HEK293T (cell line): Measurements from ENCODE around the gene OR52B2.

Source experiments
- BHLHE40 ChIP-seq: fragments of 450-650 bp; IDR thresholded peaks from 2 replicates; pipeline ENCODE4 v1.6.1; 2016; ENCODE audit warnings: mild to moderate bottlenecking, moderate library complexity, borderline replicate concordance
- CTBP1 ChIP-seq: fragments of 450-650 bp; IDR thresholded peaks from 2 replicates; pipeline ENCODE4 v1.6.1; 2016; ENCODE audit warnings: borderline replicate concordance
- FOXA1 ChIP-seq: fragments of 450-650 bp; IDR thresholded peaks from 2 replicates; pipeline ENCODE4 v1.6.1; 2016; ENCODE audit warnings: mild to moderate bottlenecking
- FOXK2 ChIP-seq: fragments of 450-650 bp; IDR thresholded peaks from 2 replicates; pipeline ENCODE4 v1.6.1; 2016; ENCODE audit warnings: mild to moderate bottlenecking
- FOXM1 ChIP-seq: fragments of 450-650 bp; IDR thresholded peaks from 2 replicates; pipeline ENCODE4 v1.6.1; 2017; ENCODE audit warnings: mild to moderate bottlenecking, borderline replicate concordance
- L3MBTL2 ChIP-seq: fragments of 450-650 bp; conservative IDR thresholded peaks from 2 replicates; pipeline ENCODE4 v1.6.1; 2016; ENCODE audit warnings: mild to moderate bottlenecking
- NFRKB ChIP-seq: fragments of 450-650 bp; IDR thresholded peaks from 2 replicates; pipeline ENCODE4 v1.6.1; 2016; ENCODE audit warnings: mild to moderate bottlenecking, moderate library complexity
- SP1 ChIP-seq: fragments of 450-650 bp; IDR thresholded peaks from 2 replicates; pipeline ENCODE4 v1.6.1; 2017
- SUZ12 ChIP-seq: fragments of 450-650 bp; IDR thresholded peaks from 2 replicates; pipeline ENCODE4 v1.6.1; 2016; ENCODE audit warnings: mild to moderate bottlenecking
- TARDBP ChIP-seq: fragments of 450-650 bp; IDR thresholded peaks from 2 replicates; pipeline ENCODE4 v1.6.1; 2016
- ZNF384 ChIP-seq: fragments of 450-650 bp; IDR thresholded peaks from 2 replicates; pipeline ENCODE4 v1.6.1; 2016
- TF ChIP-seq, protein P1 (sequence below): fragments of 450-650 bp; IDR thresholded peaks from 2 replicates; pipeline ENCODE4 v1.6.1; 2016

DNA sequence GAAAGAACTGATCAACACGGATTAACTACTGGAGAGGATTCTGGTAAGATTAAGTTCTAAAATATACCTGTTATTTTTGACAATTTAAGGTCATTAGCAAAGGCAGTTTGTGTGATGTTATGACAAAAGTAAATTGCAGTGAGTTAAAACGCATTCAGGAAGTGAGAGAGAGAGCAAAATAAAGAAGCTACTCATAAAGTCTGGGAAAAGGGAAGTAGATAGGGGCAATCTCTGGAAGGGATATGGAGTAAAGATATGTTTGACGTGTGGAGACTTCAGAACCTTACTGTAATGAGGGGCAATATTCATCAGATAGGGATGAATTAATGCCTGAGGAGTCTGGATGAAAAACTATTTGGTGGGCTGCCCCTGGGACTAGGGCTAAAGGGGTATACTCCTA lies 45.9 kb downstream of the OR52B2 start:
- TF ChIP-seq FOXM1 (no peak), BHLHE40 (no peak), SP1 (no peak), ZNF384 (no peak), SUZ12 (no peak), TARDBP (no peak), L3MBTL2 (no peak), NFRKB (no peak), FOXK2 (no peak), CTBP1 (no peak), FOXA1 (no peak)
- TF ChIP-seq, protein P1, sequence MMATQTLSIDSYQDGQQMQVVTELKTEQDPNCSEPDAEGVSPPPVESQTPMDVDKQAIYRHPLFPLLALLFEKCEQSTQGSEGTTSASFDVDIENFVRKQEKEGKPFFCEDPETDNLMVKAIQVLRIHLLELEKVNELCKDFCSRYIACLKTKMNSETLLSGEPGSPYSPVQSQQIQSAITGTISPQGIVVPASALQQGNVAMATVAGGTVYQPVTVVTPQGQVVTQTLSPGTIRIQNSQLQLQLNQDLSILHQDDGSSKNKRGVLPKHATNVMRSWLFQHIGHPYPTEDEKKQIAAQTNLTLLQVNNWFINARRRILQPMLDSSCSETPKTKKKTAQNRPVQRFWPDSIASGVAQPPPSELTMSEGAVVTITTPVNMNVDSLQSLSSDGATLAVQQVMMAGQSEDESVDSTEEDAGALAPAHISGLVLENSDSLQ, result no peak
